HepG2 (cell line): ENCODE measurements around the gene POLE. TPM values are rescaled to one million over a fixed set of nuclear protein-coding genes. Genes with fewer than 3 reads are reported as not detected.

ENCODE experiments used
- ATAC-seq: fragments of 200-7000 bp; cut with Tn5 transposase; 3 replicates; pipeline ENCODE4 v1.9.1; 2020; ENCODE audit warnings: mild to moderate bottlenecking, moderate library complexity
- BruUV-seq: library from RNA; stranded (reverse); fragments of 400-500 nt; replicated peaks from 2 replicates; lab custom pipeline; 2021; lab: Mats Ljungman, UMichigan
- CTCF ChIA-PET: fragments of 300-600 bp; formaldehyde crosslinking; extraction: SDS; loops from one replicate; lab custom pipeline; 2021; ENCODE audit warnings: low total read pairs, inconsistent platforms, low intra/inter-chr PET ratio; lab: Yijun Ruan, JAX
- POLR2A ChIA-PET: fragments of 350-600 bp; sonication (Branson Sonifier 250); formaldehyde crosslinking; loops from one replicate; lab custom pipeline; 2020; ENCODE audit warnings: antibody characterized with exemption, inconsistent platforms; lab: Yijun Ruan, JAX
- DNase-seq: peaks from one replicate; pipeline ENCODE4 v3.0.0-alpha.2; 2015; ENCODE audit warnings: low spot score
- FAIRE-seq: peaks from 3 replicates; lab custom pipeline; 2011; peaks lifted over from hg19 to GRCh38; lab: Jason Lieb, UNC
- H2AFZ ChIP-seq: one replicate; pipeline ENCODE4 v1.6.1; 2011; ENCODE audit warnings: low read length, inconsistent platforms
- H3K27ac ChIP-seq: fragments of 300-600 bp; 3 replicates; pipeline ENCODE4 v1.8.0; 2011; ENCODE audit warnings: mixed run types, mild to moderate bottlenecking, mixed read lengths, low read length, inconsistent platforms; ENCODE audit not compliant: insufficient read depth; ENCODE audit errors: extremely low read length
- H3K27me3 ChIP-seq, 2 experiments: fragments of 200-600 bp in 1 of 2; 2 replicates in 1 of 2; 3 replicates in 1 of 2; pipeline versions ENCODE4 v1.6.0 to v1.8.0; 2011; ENCODE audit warnings: low read length in 2 of 2, mild to moderate bottlenecking in 2 of 2, moderate library complexity in 2 of 2, inconsistent platforms in 1 of 2; ENCODE audit not compliant: insufficient read depth in 2 of 2, control insufficient read depth in 1 of 2
- H3K36me3 ChIP-seq, 2 experiments: fragments of 200-600 bp in 1 of 2; replicated peaks in 1 of 2; 2 replicates in 1 of 2; 3 replicates in 1 of 2; pipeline versions ENCODE4 v1.5.1 to v1.8.0; 2011; ENCODE audit warnings: low read length in 2 of 2, inconsistent platforms in 1 of 2; ENCODE audit not compliant: insufficient read depth in 2 of 2, control insufficient read depth in 1 of 2
- H3K4me1 ChIP-seq: 2 replicates; pipeline ENCODE4 v1.5.1; 2012; ENCODE audit warnings: low read length, inconsistent platforms; ENCODE audit not compliant: insufficient read depth
- H3K4me2 ChIP-seq: 2 replicates; pipeline ENCODE4 v1.6.0; 2011; ENCODE audit warnings: low read depth, low read length, inconsistent platforms
- H3K4me3 ChIP-seq, 3 experiments: fragments of 200-600 bp in 1 of 3; sonication (generic), shearing (Covaris generic) in 1 of 3; replicated peaks in 1 of 3; 2 replicates each; pipeline ENCODE4 v1.5.1; 2011 to 2016; ENCODE audit warnings: low read length in 3 of 3, inconsistent platforms in 2 of 3, low read depth in 2 of 3, mild to moderate bottlenecking in 2 of 3, control low read depth in 1 of 3, mixed read lengths in 1 of 3; ENCODE audit not compliant: insufficient read depth in 1 of 3
- H3K79me2 ChIP-seq: one replicate; pipeline ENCODE4 v1.6.1; 2011; ENCODE audit warnings: low read length, inconsistent platforms; ENCODE audit not compliant: insufficient read depth
- H3K9ac ChIP-seq: 2 replicates; pipeline ENCODE4 v1.6.0; 2011; ENCODE audit warnings: mild to moderate bottlenecking, low read depth, low read length, inconsistent platforms; ENCODE audit not compliant: insufficient read depth
- H3K9me3 ChIP-seq: 2 replicates; pipeline ENCODE4 v1.5.1; 2012; ENCODE audit warnings: mild to moderate bottlenecking, low read length
- H4K20me1 ChIP-seq: 2 replicates; pipeline ENCODE4 v1.6.0; 2011; ENCODE audit warnings: inconsistent platforms, mild to moderate bottlenecking, low read length, moderate library complexity; ENCODE audit not compliant: insufficient read depth
- GATAD2A ChIP-seq: IDR thresholded peaks from 2 replicates; pipeline ENCODE4 v1.6.1; 2016
- KDM6A ChIP-seq: IDR thresholded peaks from 2 replicates; pipeline ENCODE4 v1.6.1; 2016; ENCODE audit warnings: low read depth
- MAZ ChIP-seq, 2 experiments: sonication (generic) in 1 of 2; formaldehyde crosslinking in 1 of 2; IDR thresholded peaks; 2 replicates each; pipeline versions ENCODE4 v1.5.0 to v1.6.1; 2012 to 2020; ENCODE audit warnings: low read depth in 2 of 2, mild to moderate bottlenecking in 2 of 2, borderline replicate concordance in 1 of 2, improper control_type of control experiment in 1 of 2, low read length in 1 of 2, missing genetic modification reagents in 1 of 2, moderate library complexity in 1 of 2
- NCOA1 ChIP-seq: sonication (generic); formaldehyde crosslinking; IDR thresholded peaks from 2 replicates; pipeline ENCODE4 v1.9.0; 2021; ENCODE audit warnings: missing genetic modification reagents
- PCBP1 ChIP-seq: fragments of 200-400 bp; formaldehyde crosslinking; IDR thresholded peaks from 2 replicates; pipeline ENCODE4 v1.6.1; 2017; ENCODE audit warnings: mild to moderate bottlenecking, low read depth, low read length, borderline replicate concordance
- RCOR2 ChIP-seq: IDR thresholded peaks from 2 replicates; pipeline ENCODE4 v1.6.1; 2016; ENCODE audit warnings: missing biosample characterization, missing genetic modification reagents
- STAT5B ChIP-seq: sonication (generic); formaldehyde crosslinking; IDR thresholded peaks from 2 replicates; pipeline ENCODE4 v1.4.0; 2020; ENCODE audit warnings: missing genetic modification reagents
- TBL1XR1 ChIP-seq: fragments of 150-350 bp; IDR thresholded peaks from 2 replicates; pipeline ENCODE4 v1.6.1; 2014; ENCODE audit warnings: borderline replicate concordance, low read length; ENCODE audit not compliant: partially characterized antibody
- TMF1 ChIP-seq: sonication (generic); formaldehyde crosslinking; IDR thresholded peaks from 2 replicates; pipeline ENCODE4 v1.8.1; 2022; ENCODE audit warnings: low read depth, missing genetic modification reagents
- WIZ ChIP-seq: sonication (generic); formaldehyde crosslinking; IDR thresholded peaks from 2 replicates; pipeline ENCODE4 v1.5.1; 2020; ENCODE audit warnings: mild to moderate bottlenecking, missing genetic modification reagents
- ZKSCAN5 ChIP-seq: sonication (generic); formaldehyde crosslinking; IDR thresholded peaks from 2 replicates; pipeline ENCODE4 v1.5.1; 2020; ENCODE audit warnings: mild to moderate bottlenecking, missing genetic modification reagents
- ZNF781 ChIP-seq: sonication (generic); formaldehyde crosslinking; IDR thresholded peaks from 2 replicates; pipeline ENCODE4 v1.5.1; 2020; ENCODE audit warnings: borderline replicate concordance, mild to moderate bottlenecking, missing genetic modification reagents; ENCODE audit errors: not compliant biosample characterization
- ZNF782 ChIP-seq: sonication (generic); formaldehyde crosslinking; IDR thresholded peaks from 2 replicates; pipeline ENCODE4 v1.4.0; 2020; ENCODE audit warnings: missing genetic modification reagents, mild to moderate bottlenecking, borderline replicate concordance
- whole genome bisulfite sequencing: methylation state at CpG from one replicate; pipeline ENCODE4 v1.1.6; 2017; ENCODE audit warnings: low lambda C conversion rate; 5-methylcytosine and 5-hydroxymethylcytosine counted together
- in situ Hi-C: cut with HindIII; loops from 2 replicates; pipeline ENCODE4 v1.10.0; 2017; ENCODE audit warnings: low pct_unique_long_range_greater_than_20kb; ENCODE audit not compliant: extremely low pct_ligation_motif_present
- intact Hi-C: fragments of 100-400 bp; cut with micrococcal nuclease; formaldehyde crosslinking; loops from one replicate; pipeline ENCODE4 v1.10.0; 2022; ENCODE audit not compliant: unreplicated experiment
- polyA plus RNA-seq, 8 experiments: library from polyadenylated mRNA; depleted of rRNA in 3 of 8; stranded (reverse) in 7 of 8; unstranded in 1 of 8; fragments of >200 nt; fragmentation: Illumina TruSeq in 4 of 8; extraction: Trizol in 4 of 8; gene quantifications; 2 replicates each; pipeline versions ENCODE4 v1.2.1 to v1.2.3, GENCODE V29; 2011 to 2016; ENCODE audit warnings: low read depth in 4 of 8, missing spikeins in 1 of 8, mixed read lengths in 1 of 8; ENCODE audit not compliant: insufficient read depth in 1 of 8
- total RNA-seq, 5 experiments: library from RNA; depleted of rRNA; stranded (reverse); fragments of >200 nt; fragmentation: Illumina TruSeq; extraction: Trizol; gene quantifications; 2 replicates each; pipeline ENCODE4 v1.2.3, GENCODE V29; 2016; ENCODE audit warnings: low read depth in 1 of 5
- TF ChIP-seq, protein P1 (sequence below): IDR thresholded peaks from 2 replicates; pipeline ENCODE4 v1.6.1; 2018; ENCODE audit warnings: missing genetic modification reagents, mild to moderate bottlenecking, missing compliant biosample characterization
- TF ChIP-seq, protein P2 (sequence below): IDR thresholded peaks from 2 replicates; pipeline ENCODE4 v1.6.1; 2016; ENCODE audit warnings: control low read depth
- TF ChIP-seq, protein P3 (sequence below): sonication (generic); formaldehyde crosslinking; IDR thresholded peaks from 2 replicates; pipeline ENCODE4 v1.4.0; 2020; ENCODE audit warnings: missing genetic modification reagents
- TF ChIP-seq, protein P4 (sequence below): sonication (generic); formaldehyde crosslinking; IDR thresholded peaks from 2 replicates; pipeline ENCODE4 v1.5.0; 2020; ENCODE audit warnings: missing genetic modification reagents

POLE gene
- total and polyA plus RNA-seq, 2 of the 13 experiments (the other 11 are each of a cell fraction or from before 2014, with no cell fraction given) = 25.3 to 52.2 TPM

DNA sequence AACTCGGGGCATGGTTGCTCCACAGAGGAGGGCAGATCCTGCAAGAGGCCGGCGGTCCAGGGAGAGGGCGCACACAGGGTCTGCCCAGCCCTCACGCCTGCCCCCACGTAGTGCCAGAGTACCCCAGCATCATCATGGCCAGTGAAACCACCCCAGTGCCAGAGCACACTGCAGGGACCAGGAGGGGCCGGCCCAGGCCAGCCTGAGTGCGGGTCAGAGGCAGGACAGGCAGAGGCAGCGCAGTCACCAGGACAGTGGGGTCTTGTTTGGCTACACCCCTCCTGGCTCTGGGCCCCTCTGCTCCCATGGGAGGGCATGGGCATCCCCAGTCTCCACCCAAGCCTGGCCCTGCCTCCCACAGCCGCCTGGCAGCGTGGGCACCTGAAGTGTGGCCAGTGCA lies 111.5 kb downstream of the POLE start:
- POLR2A ChIA-PET = no interaction called here
- H3K4me2 ChIP-seq = no peak overlapping the region

More for the DNA sequence above, 111.5 kb downstream of the POLE start:
- H2AFZ ChIP-seq = no peak overlapping the region
- in situ Hi-C loops (no loop called here), intact Hi-C loops (no loop called here)
- peaks cover 3 to 8% of the 10 kb centered on the region in 2 experiments; a peak in 2 of 5 replicates for H3K36me3 ChIP-seq
- no peak overlapping the region for H3K9ac ChIP-seq
- CTCF ChIA-PET = no interaction called here
- H4K20me1 ChIP-seq = no peaks in the 10 kb centered on the region
- no peak for DNase-seq
- no peaks in the 10 kb centered on the region for H3K4me1 ChIP-seq
- no peaks in the 10 kb centered on the region for H3K9me3 ChIP-seq
- ATAC-seq = no peak
- BruUV-seq = no TSS peak
- H3K27me3 ChIP-seq = no peaks in the 10 kb centered on the region
- H3K79me2 ChIP-seq = no peaks in the 10 kb centered on the region
- no peak for FAIRE-seq
- H3K4me3 ChIP-seq = no peak overlapping the region
- TF ChIP-seq TBL1XR1 (no peak), RCOR2 (CRISPR knock-in tag) (no peak), ZNF782 (CRISPR knock-in tag) (no peak), WIZ (CRISPR knock-in tag) (no peak), TMF1 (CRISPR knock-in tag) (no peak), STAT5B (CRISPR knock-in tag) (no peak), KDM6A (CRISPR knock-in tag) (no peak), NCOA1 (CRISPR knock-in tag) (no peak), MAZ (IDR thresholded peaks at IDR 0.05; ENCODE audit: borderline replicate concordance, low read depth, low read length) (no peak), MAZ (CRISPR knock-in tag; IDR thresholded peaks at IDR 0.05; ENCODE audit: low read depth) (no peak), GATAD2A (CRISPR knock-in tag) (no peak), ZKSCAN5 (CRISPR knock-in tag) (no peak), ZNF781 (CRISPR knock-in tag) (no peak), PCBP1 (no peak)
- TF ChIP-seq, protein P1, sequence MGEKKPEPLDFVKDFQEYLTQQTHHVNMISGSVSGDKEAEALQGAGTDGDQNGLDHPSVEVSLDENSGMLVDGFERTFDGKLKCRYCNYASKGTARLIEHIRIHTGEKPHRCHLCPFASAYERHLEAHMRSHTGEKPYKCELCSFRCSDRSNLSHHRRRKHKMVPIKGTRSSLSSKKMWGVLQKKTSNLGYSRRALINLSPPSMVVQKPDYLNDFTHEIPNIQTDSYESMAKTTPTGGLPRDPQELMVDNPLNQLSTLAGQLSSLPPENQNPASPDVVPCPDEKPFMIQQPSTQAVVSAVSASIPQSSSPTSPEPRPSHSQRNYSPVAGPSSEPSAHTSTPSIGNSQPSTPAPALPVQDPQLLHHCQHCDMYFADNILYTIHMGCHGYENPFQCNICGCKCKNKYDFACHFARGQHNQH (CRISPR knock-in tag) = no peak
- TF ChIP-seq, protein P2, sequence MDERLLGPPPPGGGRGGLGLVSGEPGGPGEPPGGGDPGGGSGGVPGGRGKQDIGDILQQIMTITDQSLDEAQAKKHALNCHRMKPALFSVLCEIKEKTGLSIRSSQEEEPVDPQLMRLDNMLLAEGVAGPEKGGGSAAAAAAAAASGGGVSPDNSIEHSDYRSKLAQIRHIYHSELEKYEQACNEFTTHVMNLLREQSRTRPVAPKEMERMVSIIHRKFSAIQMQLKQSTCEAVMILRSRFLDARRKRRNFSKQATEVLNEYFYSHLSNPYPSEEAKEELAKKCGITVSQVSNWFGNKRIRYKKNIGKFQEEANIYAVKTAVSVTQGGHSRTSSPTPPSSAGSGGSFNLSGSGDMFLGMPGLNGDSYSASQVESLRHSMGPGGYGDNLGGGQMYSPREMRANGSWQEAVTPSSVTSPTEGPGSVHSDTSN = no peak
- TF ChIP-seq, protein P3, sequence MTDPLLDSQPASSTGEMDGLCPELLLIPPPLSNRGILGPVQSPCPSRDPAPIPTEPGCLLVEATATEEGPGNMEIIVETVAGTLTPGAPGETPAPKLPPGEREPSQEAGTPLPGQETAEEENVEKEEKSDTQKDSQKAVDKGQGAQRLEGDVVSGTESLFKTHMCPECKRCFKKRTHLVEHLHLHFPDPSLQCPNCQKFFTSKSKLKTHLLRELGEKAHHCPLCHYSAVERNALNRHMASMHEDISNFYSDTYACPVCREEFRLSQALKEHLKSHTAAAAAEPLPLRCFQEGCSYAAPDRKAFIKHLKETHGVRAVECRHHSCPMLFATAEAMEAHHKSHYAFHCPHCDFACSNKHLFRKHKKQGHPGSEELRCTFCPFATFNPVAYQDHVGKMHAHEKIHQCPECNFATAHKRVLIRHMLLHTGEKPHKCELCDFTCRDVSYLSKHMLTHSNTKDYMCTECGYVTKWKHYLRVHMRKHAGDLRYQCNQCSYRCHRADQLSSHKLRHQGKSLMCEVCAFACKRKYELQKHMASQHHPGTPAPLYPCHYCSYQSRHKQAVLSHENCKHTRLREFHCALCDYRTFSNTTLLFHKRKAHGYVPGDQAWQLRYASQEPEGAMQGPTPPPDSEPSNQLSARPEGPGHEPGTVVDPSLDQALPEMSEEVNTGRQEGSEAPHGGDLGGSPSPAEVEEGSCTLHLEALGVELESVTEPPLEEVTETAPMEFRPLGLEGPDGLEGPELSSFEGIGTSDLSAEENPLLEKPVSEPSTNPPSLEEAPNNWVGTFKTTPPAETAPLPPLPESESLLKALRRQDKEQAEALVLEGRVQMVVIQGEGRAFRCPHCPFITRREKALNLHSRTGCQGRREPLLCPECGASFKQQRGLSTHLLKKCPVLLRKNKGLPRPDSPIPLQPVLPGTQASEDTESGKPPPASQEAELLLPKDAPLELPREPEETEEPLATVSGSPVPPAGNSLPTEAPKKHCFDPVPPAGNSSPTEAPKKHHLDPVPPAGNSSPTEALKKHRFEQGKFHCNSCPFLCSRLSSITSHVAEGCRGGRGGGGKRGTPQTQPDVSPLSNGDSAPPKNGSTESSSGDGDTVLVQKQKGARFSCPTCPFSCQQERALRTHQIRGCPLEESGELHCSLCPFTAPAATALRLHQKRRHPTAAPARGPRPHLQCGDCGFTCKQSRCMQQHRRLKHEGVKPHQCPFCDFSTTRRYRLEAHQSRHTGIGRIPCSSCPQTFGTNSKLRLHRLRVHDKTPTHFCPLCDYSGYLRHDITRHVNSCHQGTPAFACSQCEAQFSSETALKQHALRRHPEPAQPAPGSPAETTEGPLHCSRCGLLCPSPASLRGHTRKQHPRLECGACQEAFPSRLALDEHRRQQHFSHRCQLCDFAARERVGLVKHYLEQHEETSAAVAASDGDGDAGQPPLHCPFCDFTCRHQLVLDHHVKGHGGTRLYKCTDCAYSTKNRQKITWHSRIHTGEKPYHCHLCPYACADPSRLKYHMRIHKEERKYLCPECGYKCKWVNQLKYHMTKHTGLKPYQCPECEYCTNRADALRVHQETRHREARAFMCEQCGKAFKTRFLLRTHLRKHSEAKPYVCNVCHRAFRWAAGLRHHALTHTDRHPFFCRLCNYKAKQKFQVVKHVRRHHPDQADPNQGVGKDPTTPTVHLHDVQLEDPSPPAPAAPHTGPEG = no peak
- TF ChIP-seq, protein P4, sequence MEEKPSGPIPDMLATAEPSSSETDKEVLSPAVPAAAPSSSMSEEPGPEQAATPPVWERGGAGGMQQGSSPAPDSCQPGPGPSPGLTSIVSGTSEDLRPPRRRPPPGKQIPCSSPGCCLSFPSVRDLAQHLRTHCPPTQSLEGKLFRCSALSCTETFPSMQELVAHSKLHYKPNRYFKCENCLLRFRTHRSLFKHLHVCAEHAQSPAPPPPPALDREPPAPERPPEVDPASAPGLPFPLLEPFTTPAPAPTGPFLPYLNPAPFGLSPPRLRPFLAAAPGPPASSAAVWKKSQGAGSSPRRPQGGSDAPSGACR (CRISPR knock-in tag) = no peak
- TF ChIP-seq, all 625 proteins: peak for 0
- H3K27ac ChIP-seq = no peak overlapping the region
- WGBS = 100% methylated on average over 2 of the region's 11 CpGs
